Osteocyte (in vitro differentiated cells): ENCODE measurements around the gene PSMD1. TPM values are rescaled to one million over a fixed set of nuclear protein-coding genes. Genes with fewer than 3 reads are reported as not detected.

Experiments
- DNase-seq: peaks from one replicate; pipeline ENCODE4 v3.0.0; 2021; ENCODE audit warnings: mixed read lengths; ENCODE audit not compliant: unreplicated experiment; ENCODE audit errors: extremely low spot score
- H3K27ac Mint-ChIP-seq: one replicate; pipeline ENCODE4 v1.8.0; 2021; ENCODE audit warnings: mild to moderate bottlenecking, mixed read lengths; ENCODE audit not compliant: unreplicated experiment
- H3K27me3 Mint-ChIP-seq: one replicate; pipeline ENCODE4 v1.8.0; 2021; ENCODE audit warnings: mixed read lengths; ENCODE audit not compliant: unreplicated experiment
- H3K36me3 Mint-ChIP-seq: one replicate; pipeline ENCODE4 v1.8.0; 2021; ENCODE audit warnings: mixed read lengths; ENCODE audit not compliant: unreplicated experiment
- H3K4me1 Mint-ChIP-seq: one replicate; pipeline ENCODE4 v1.8.0; 2021; ENCODE audit warnings: mixed read lengths; ENCODE audit not compliant: unreplicated experiment
- H3K4me3 Mint-ChIP-seq: one replicate; pipeline ENCODE4 v1.8.0; 2021; ENCODE audit warnings: mild to moderate bottlenecking, moderate library complexity, mixed read lengths; ENCODE audit not compliant: unreplicated experiment
- H3K9me3 Mint-ChIP-seq: one replicate; pipeline ENCODE4 v1.8.0; 2021; ENCODE audit warnings: mixed read lengths; ENCODE audit not compliant: unreplicated experiment
- CTCF ChIP-seq: fragments of 200-600 bp; sonication (generic); IDR thresholded peaks from 2 replicates; pipeline ENCODE4 v1.5.0; 2021; ENCODE audit warnings: antibody characterized with exemption, mild to moderate bottlenecking, moderate library complexity
- total RNA-seq: library from RNA; stranded (reverse); gene quantifications from 2 replicates; pipeline ENCODE4 v1.2.1, GENCODE V29; 2021

Gene PSMD1
- total RNA-seq, 1 donor from 2014 or later, result 112 TPM

- Mint-ChIP-seq H3K9me3 (no peaks in the 10 kb centered on the region), H3K4me1 (peaks cover 75% of the 10 kb centered on the region), H3K27ac (peak overlapping the region; percentile 100), H3K4me3 (no peak overlapping the region), H3K36me3 (peaks cover 39% of the 10 kb centered on the region), H3K27me3 (no peaks in the 10 kb centered on the region)
- TF ChIP-seq CTCF, result no peak
- no peak for DNase-seq
These were observed 106.9 kb downstream of the PSMD1 start for GRCh38 chr2:231163414-231164095.

GRCh38 chr2:231167745-231168459 is 111.2 kb downstream of the PSMD1 start:
- no peak for DNase-seq
- H3K4me1 Mint-ChIP-seq, result peaks cover 60% of the 10 kb centered on the region
- peaks cover 51% of the 10 kb centered on the region for H3K36me3 Mint-ChIP-seq
- H3K27me3 Mint-ChIP-seq, result no peaks in the 10 kb centered on the region
- H3K4me3 Mint-ChIP-seq, result no peak overlapping the region
- no peak for TF ChIP-seq CTCF
- H3K27ac Mint-ChIP-seq, result peak overlapping the region; percentile 90
- no peaks in the 10 kb centered on the region for H3K9me3 Mint-ChIP-seq

GRCh38 chr2:231168460-231169139 is 111.9 kb downstream of the PSMD1 start:
- Mint-ChIP-seq H3K4me1 (peaks cover 53% of the 10 kb centered on the region), H3K4me3 (no peak overlapping the region), H3K36me3 (peaks cover 51% of the 10 kb centered on the region), H3K27me3 (no peaks in the 10 kb centered on the region), H3K27ac (peak overlapping the region; percentile 90), H3K9me3 (no peaks in the 10 kb centered on the region)
- no peak for DNase-seq
- TF ChIP-seq CTCF, result no peak

GRCh38 chr2:231169488-231169887 is 112.8 kb downstream of the PSMD1 start:
- Mint-ChIP-seq H3K4me1 (peaks cover 51% of the 10 kb centered on the region), H3K36me3 (peaks cover 48% of the 10 kb centered on the region), H3K27me3 (no peaks in the 10 kb centered on the region), H3K9me3 (no peaks in the 10 kb centered on the region), H3K4me3 (no peak overlapping the region), H3K27ac (peak overlapping the region; percentile 90)
- no peak for TF ChIP-seq CTCF
- DNase-seq, result no peak

GRCh38 chr2:231170055-231170454 is 113.4 kb downstream of the PSMD1 start:
- Mint-ChIP-seq H3K36me3 (peaks cover 47% of the 10 kb centered on the region), H3K4me1 (peaks cover 48% of the 10 kb centered on the region), H3K27me3 (no peaks in the 10 kb centered on the region), H3K4me3 (no peak overlapping the region), H3K27ac (peak overlapping the region; percentile 90), H3K9me3 (no peaks in the 10 kb centered on the region)
- no peak for TF ChIP-seq CTCF
- DNase-seq, result no peak
